HepG2 (cell line): Measurements from ENCODE around the gene ARHGAP23. TPM values are rescaled to one million over a fixed set of nuclear protein-coding genes. Genes with fewer than 3 reads are reported as not detected.

Experiments
- BHLHE40 ChIP-seq: IDR thresholded peaks from 2 replicates; pipeline ENCODE4 v1.6.1; 2011; ENCODE audit warnings: low read length, improper control_type of control experiment
- GATAD1 ChIP-seq: IDR thresholded peaks from 2 replicates; pipeline ENCODE4 v1.6.1; 2016; ENCODE audit warnings: missing genetic modification reagents, missing compliant biosample characterization
- HOXA5 ChIP-seq: sonication (generic); formaldehyde crosslinking; IDR thresholded peaks from 2 replicates; pipeline ENCODE4 v1.4.0; 2020; ENCODE audit warnings: missing genetic modification reagents
- KDM2A ChIP-seq: sonication (generic); formaldehyde crosslinking; IDR thresholded peaks from 2 replicates; pipeline ENCODE4 v1.4.0; 2020; ENCODE audit warnings: low read depth, missing genetic modification reagents, borderline replicate concordance
- KMT2B ChIP-seq: IDR thresholded peaks from 2 replicates; pipeline ENCODE4 v1.6.1; 2016; ENCODE audit warnings: missing genetic modification reagents, missing compliant biosample characterization
- MAX ChIP-seq: IDR thresholded peaks from 2 replicates; pipeline ENCODE4 v1.6.1; 2012; ENCODE audit warnings: inconsistent platforms
- MIER2 ChIP-seq: IDR thresholded peaks from 2 replicates; pipeline ENCODE4 v1.6.1; 2016; ENCODE audit warnings: missing biosample characterization, missing genetic modification reagents
- NFAT5 ChIP-seq: sonication (generic); formaldehyde crosslinking; IDR thresholded peaks from 2 replicates; pipeline ENCODE4 v1.4.0; 2020; ENCODE audit warnings: missing genetic modification reagents
- PTBP1 ChIP-seq: fragments of 200-400 bp; formaldehyde crosslinking; IDR thresholded peaks from 2 replicates; pipeline ENCODE4 v1.6.1; 2018; ENCODE audit warnings: low read length, low read depth; ENCODE audit not compliant: poor library complexity, severe bottlenecking
- RBM39 ChIP-seq: fragments of 200-400 bp; formaldehyde crosslinking; IDR thresholded peaks from one replicate; pipeline ENCODE4 v1.6.1; 2018; ENCODE audit warnings: antibody characterized with exemption, mild to moderate bottlenecking, low read depth, low read length; ENCODE audit not compliant: poor library complexity, severe bottlenecking
- RXRA ChIP-seq: sonication (generic); formaldehyde crosslinking; IDR thresholded peaks from 2 replicates; pipeline ENCODE4 v1.5.1; 2020; ENCODE audit warnings: missing genetic modification reagents
- ZNF501 ChIP-seq: sonication (generic); formaldehyde crosslinking; IDR thresholded peaks from 2 replicates; pipeline ENCODE4 v1.5.1; 2020; ENCODE audit warnings: mild to moderate bottlenecking, moderate library complexity, missing genetic modification reagents
- ZNF615 ChIP-seq: sonication (generic); formaldehyde crosslinking; IDR thresholded peaks from 2 replicates; pipeline ENCODE4 v1.5.0; 2020; ENCODE audit warnings: mild to moderate bottlenecking, missing genetic modification reagents, borderline replicate concordance
- ZNF652 ChIP-seq: IDR thresholded peaks from 2 replicates; pipeline ENCODE4 v1.6.1; 2016; ENCODE audit warnings: low read depth, borderline replicate concordance
- ZNF687 ChIP-seq: sonication (generic); formaldehyde crosslinking; IDR thresholded peaks from 2 replicates; pipeline ENCODE4 v1.5.1; 2020; ENCODE audit warnings: mild to moderate bottlenecking, missing genetic modification reagents, moderate library complexity
- ZSCAN5A ChIP-seq: sonication (generic); formaldehyde crosslinking; IDR thresholded peaks from 2 replicates; pipeline ENCODE4 v1.8.0; 2022; ENCODE audit warnings: mild to moderate bottlenecking, missing genetic modification reagents, borderline replicate concordance
- polyA plus RNA-seq, 8 experiments: library from polyadenylated mRNA; depleted of rRNA in 3 of 8; stranded (reverse) in 7 of 8; unstranded in 1 of 8; fragments of >200 nt; fragmentation: Illumina TruSeq in 4 of 8; extraction: Trizol in 4 of 8; gene quantifications; 2 replicates each; pipeline versions ENCODE4 v1.2.1 to v1.2.3, GENCODE V29; 2011 to 2016; ENCODE audit warnings: low read depth in 4 of 8, missing spikeins in 1 of 8, mixed read lengths in 1 of 8; ENCODE audit not compliant: insufficient read depth in 1 of 8
- total RNA-seq, 5 experiments: library from RNA; depleted of rRNA; stranded (reverse); fragments of >200 nt; fragmentation: Illumina TruSeq; extraction: Trizol; gene quantifications; 2 replicates each; pipeline ENCODE4 v1.2.3, GENCODE V29; 2016; ENCODE audit warnings: low read depth in 1 of 5

The ARHGAP23 gene
- total and polyA plus RNA-seq, 2 of the 13 experiments (the other 11 are each of a cell fraction or from before 2014, with no cell fraction given) = 0.03 TPM; not detected in 1

GRCh38 chr17:38444151-38444550 lies 15.9 kb downstream of the ARHGAP23 start (continued):
- 0 out of 2 replicates have a peak, but pooled peaks have one; percentile 40 for TF ChIP-seq NFAT5 (CRISPR knock-in tag)
- TF ChIP-seq KDM2A (CRISPR knock-in tag) = peak; percentile 89; the same call in 1 of the 2 replicates
- no peak for TF ChIP-seq ZNF501 (CRISPR knock-in tag)
- peak; percentile 32 for TF ChIP-seq RBM39
- 0 out of 2 replicates have a peak, but pooled peaks have one; percentile 32 for TF ChIP-seq MIER2 (CRISPR knock-in tag)
- TF ChIP-seq KMT2B (CRISPR knock-in tag) = no peak
- no peak for TF ChIP-seq PTBP1
- peak; percentile 90 for TF ChIP-seq ZNF652
- TF ChIP-seq RXRA (CRISPR knock-in tag) = peak; percentile 36; the same call in 1 of the 2 replicates
- no peak for TF ChIP-seq ZNF615 (CRISPR knock-in tag)
- no peak for TF ChIP-seq HOXA5 (CRISPR knock-in tag)
- TF ChIP-seq ZSCAN5A (CRISPR knock-in tag) = no peak
- peak; percentile 49 for TF ChIP-seq ZNF687
- peak; percentile 36; the same call in 1 of the 2 replicates for TF ChIP-seq MAX
- TF ChIP-seq BHLHE40 = peak; percentile 55; the same call in 1 of the 2 replicates
- TF ChIP-seq GATAD1 (CRISPR knock-in tag) = peak; percentile 54; the same call in 1 of the 2 replicates
